Type B pancreatic cell (in vitro differentiated cells): ENCODE data around the gene SPTB. TPM values are rescaled to one million over a fixed set of nuclear protein-coding genes. Genes with fewer than 3 reads are reported as not detected.

Source experiments
- DNase-seq: peaks from one replicate; pipeline ENCODE4 v3.0.0; 2021; ENCODE audit warnings: mixed read lengths; ENCODE audit not compliant: unreplicated experiment; ENCODE audit errors: extremely low spot score
- H3K27ac Mint-ChIP-seq: 2 replicates; pipeline ENCODE4 v1.8.0; 2021; ENCODE audit warnings: mild to moderate bottlenecking, mixed read lengths
- H3K27me3 Mint-ChIP-seq: 2 replicates; pipeline ENCODE4 v1.8.0; 2021; ENCODE audit warnings: mixed read lengths
- H3K36me3 Mint-ChIP-seq: 2 replicates; pipeline ENCODE4 v1.8.0; 2021; ENCODE audit warnings: mixed read lengths
- H3K4me1 Mint-ChIP-seq: one replicate; pipeline ENCODE4 v1.8.0; 2021; ENCODE audit warnings: mixed read lengths; ENCODE audit not compliant: unreplicated experiment
- H3K4me3 Mint-ChIP-seq: 2 replicates; pipeline ENCODE4 v1.8.0; 2021; ENCODE audit warnings: mild to moderate bottlenecking, mixed read lengths
- H3K9me3 Mint-ChIP-seq: 2 replicates; pipeline ENCODE4 v1.8.0; 2021; ENCODE audit warnings: mixed read lengths
- total RNA-seq: library from RNA; stranded (reverse); gene quantifications from 2 replicates; pipeline ENCODE4 v1.2.1, GENCODE V29; 2021; ENCODE audit warnings: low replicate concordance
- TF ChIP-seq, protein P1 (sequence below): fragments of 200-600 bp; sonication (generic); conservative IDR thresholded peaks from 2 replicates; pipeline ENCODE4 v1.5.0; 2021; ENCODE audit warnings: antibody characterized with exemption, mild to moderate bottlenecking

The SPTB gene
- total RNA-seq, 1 donor from 2014 or later = 3.8 TPM

- H3K9me3 Mint-ChIP-seq = peaks cover 5% of the 10 kb centered on the region
- no peak overlapping the region for H3K4me3 Mint-ChIP-seq
- H3K27ac Mint-ChIP-seq = peak overlapping the region; percentile 41
- peaks cover 21% of the 10 kb centered on the region for H3K36me3 Mint-ChIP-seq
- no peaks in the 10 kb centered on the region for H3K27me3 Mint-ChIP-seq
- H3K4me1 Mint-ChIP-seq = peaks cover 82% of the 10 kb centered on the region
- TF ChIP-seq, protein P1, sequence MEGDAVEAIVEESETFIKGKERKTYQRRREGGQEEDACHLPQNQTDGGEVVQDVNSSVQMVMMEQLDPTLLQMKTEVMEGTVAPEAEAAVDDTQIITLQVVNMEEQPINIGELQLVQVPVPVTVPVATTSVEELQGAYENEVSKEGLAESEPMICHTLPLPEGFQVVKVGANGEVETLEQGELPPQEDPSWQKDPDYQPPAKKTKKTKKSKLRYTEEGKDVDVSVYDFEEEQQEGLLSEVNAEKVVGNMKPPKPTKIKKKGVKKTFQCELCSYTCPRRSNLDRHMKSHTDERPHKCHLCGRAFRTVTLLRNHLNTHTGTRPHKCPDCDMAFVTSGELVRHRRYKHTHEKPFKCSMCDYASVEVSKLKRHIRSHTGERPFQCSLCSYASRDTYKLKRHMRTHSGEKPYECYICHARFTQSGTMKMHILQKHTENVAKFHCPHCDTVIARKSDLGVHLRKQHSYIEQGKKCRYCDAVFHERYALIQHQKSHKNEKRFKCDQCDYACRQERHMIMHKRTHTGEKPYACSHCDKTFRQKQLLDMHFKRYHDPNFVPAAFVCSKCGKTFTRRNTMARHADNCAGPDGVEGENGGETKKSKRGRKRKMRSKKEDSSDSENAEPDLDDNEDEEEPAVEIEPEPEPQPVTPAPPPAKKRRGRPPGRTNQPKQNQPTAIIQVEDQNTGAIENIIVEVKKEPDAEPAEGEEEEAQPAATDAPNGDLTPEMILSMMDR = no peak
- DNase-seq = no peak
Observed at GRCh38 chr14:64721391-64721791, 158.3 kb downstream of the SPTB start.

- DNase-seq = no peak
- Mint-ChIP-seq H3K9me3 (peaks cover 5% of the 10 kb centered on the region), H3K27ac (peak overlapping the region; percentile 93), H3K4me1 (peaks cover 85% of the 10 kb centered on the region), H3K27me3 (no peaks in the 10 kb centered on the region), H3K36me3 (peaks cover 21% of the 10 kb centered on the region), H3K4me3 (peak overlapping the region; percentile 80)
- TF ChIP-seq, protein P1 = no peak
Observed at GRCh38 chr14:64720131-64720576, 159.6 kb downstream of the SPTB start.

- peak overlapping the region; percentile 80 for H3K4me3 Mint-ChIP-seq
- TF ChIP-seq, protein P1 = no peak
Observed at GRCh38 chr14:64719601-64720000, 160.1 kb downstream of the SPTB start.

GRCh38 chr14:64718762-64719161 lies 160.9 kb downstream of the SPTB start:
- peak overlapping the region; percentile 60 for H3K27ac Mint-ChIP-seq
- no peak for DNase-seq
- TF ChIP-seq, protein P1 = no peak
- peak overlapping the region; percentile 8 for H3K4me3 Mint-ChIP-seq
- peaks cover 75% of the 10 kb centered on the region for H3K4me1 Mint-ChIP-seq
- H3K36me3 Mint-ChIP-seq = peaks cover 30% of the 10 kb centered on the region
- peaks cover 14% of the 10 kb centered on the region for H3K9me3 Mint-ChIP-seq
- H3K27me3 Mint-ChIP-seq = no peaks in the 10 kb centered on the region

More at GRCh38 chr14:64719601-64720000, 160.1 kb downstream of the SPTB start:
- DNase-seq = no peak
- Mint-ChIP-seq H3K36me3 (peaks cover 21% of the 10 kb centered on the region), H3K9me3 (peaks cover 5% of the 10 kb centered on the region), H3K27ac (peak overlapping the region; percentile 93), H3K27me3 (no peaks in the 10 kb centered on the region), H3K4me1 (peaks cover 83% of the 10 kb centered on the region)

GRCh38 chr14:64717870-64718269 lies 161.8 kb downstream of the SPTB start:
- Mint-ChIP-seq H3K27me3 (no peaks in the 10 kb centered on the region), H3K9me3 (peaks cover 22% of the 10 kb centered on the region), H3K27ac (peak overlapping the region; percentile 98), H3K36me3 (peaks cover 39% of the 10 kb centered on the region), H3K4me1 (peaks cover 71% of the 10 kb centered on the region), H3K4me3 (peak overlapping the region; percentile 89)
- TF ChIP-seq, protein P1 = no peak
- DNase-seq = no peak
